Measurements from ENCODE around the gene MTRR.

The MTRR gene

DNA sequence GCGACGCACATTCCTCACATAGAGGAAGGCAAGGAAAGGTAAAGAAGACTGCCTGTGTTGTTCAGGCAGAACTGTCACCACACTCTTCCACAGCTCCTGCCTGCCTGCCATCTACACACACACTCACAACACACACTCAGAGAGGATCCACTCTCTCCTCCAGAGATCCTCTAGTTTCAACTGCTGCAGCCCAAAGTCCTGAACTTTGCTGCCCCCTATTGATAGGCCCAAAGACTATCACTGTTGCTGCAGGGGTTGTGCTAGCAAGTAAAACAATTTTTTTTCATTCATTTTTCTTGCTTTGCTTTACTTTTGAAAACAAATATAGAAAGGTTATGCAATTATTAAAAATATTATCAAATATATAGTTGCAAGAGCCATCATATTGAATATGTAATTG, 12.1 kb upstream of the MTRR start:
- in situ Hi-C loops (cut with MboI; ENCODE audit: low sequenced_read_pairs): no loop called here

DNA sequence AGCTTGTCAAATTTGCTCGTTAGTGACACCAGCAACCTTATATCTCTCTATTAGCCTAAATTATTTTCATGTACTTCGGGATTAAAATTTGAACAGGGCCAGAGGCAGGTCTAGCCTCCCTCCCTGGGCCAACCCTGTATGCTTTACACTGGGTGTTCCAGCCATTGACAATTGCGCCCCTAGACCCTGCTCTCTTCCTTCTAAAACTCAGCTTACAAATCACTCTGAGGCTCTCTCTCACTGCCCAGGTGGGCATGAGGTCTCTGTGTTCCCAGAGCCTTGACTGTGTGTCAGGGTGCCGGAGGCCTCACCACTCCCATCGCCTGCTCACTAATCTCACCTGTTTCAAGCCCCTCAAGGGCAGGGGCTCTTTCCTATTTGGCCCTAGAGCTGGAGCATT, 11.6 kb upstream of the MTRR start:
- in situ Hi-C loops (cut with MboI; ENCODE audit: low sequenced_read_pairs): no loop called here

DNA sequence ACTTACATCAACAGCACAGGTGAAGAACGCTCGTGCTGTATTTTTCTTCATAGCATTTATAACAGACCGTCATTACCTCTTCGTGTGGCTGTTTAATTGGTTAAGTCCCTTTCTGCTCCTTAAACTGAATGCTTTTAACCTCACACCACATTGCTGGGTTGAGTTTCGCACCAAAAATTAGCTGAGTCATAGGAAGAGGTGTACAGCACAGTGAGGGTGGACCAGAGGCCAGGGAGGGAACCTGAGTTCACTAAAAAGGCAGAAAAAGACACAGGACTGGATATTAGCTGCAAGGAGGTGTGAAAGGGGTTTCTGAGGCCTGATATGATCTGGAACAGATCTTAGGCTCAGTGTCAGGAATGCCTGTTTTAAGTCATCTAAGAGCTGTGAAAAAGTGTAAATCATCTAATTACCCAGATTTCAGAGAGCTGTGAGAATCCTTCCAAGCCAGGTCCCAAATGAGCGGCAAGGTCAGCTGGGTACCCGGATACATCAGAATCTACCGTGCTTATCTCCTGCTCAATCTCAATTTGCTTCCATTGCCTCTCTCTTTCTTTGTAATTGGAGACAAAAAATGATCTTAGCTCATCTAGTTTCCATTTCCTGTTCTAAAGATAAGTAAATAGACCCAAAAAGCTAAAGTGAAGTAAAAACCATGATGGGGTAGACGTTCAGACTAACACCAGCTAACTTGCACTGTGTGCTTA, 10.9 kb upstream of the MTRR start:
- in situ Hi-C loops (cut with MboI; ENCODE audit: low sequenced_read_pairs): no loop called here

DNA sequence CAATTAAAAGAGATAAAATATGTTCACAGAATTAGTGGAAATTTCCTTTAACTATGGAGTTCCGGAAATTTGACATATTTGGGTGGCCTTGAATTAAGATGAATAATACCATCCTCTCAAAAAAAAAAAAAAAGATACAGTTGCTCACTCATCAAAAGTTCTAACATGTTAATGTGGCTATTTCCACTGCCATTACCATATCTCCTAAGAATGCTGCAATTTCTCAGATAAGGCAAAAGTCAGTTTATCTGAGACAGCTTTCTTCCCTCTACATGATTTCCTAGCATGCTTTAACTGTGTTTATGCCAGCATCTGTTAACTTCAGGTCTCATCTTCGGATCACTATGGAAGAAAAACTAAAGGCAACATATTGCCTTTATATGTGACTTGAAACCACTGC, 2.8 kb upstream of the MTRR start:
- in situ Hi-C loops (cut with MboI; ENCODE audit: low sequenced_read_pairs): no loop called here

DNA sequence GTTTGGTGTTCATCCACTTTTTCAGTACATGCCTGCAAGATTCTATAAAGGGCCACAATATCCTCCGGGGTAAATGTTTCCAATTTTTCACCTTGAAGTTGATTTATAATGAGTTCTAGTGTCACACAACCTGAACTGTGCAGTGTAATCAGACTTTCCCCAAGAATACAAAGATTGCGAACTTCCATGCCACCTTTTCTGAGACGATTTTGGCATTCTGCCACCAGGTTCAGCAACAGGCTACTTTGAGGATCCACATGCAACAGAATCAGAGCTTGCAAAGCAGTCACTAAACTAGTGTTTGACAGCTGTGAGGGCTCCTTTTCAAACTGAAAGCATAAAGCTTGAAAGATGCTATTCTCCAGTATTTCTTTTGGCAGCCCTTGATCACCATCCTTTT, 1.7 kb upstream of the MTRR start:
- in situ Hi-C loops (cut with MboI; ENCODE audit: low sequenced_read_pairs): no loop called here

DNA sequence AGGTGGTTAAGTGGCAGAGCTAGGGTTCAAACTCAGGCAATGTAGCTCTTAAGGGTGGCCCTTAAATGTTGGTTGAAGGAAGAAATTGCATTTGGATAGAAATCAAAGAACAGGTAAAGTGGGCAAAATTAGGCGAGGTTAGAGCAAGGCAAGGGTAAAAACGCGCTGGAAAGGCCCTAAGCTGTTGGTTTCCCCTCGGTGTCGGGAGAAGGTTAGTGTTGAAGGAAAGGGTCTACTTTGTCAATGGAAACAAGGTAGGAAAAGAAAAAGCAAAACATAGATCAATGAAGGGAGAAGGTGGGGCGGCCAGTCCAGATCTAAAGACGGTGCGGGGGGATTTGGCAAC, 548 bp upstream of the MTRR start:
- in situ Hi-C loops (cut with MboI; ENCODE audit: low sequenced_read_pairs): no loop called here

DNA sequence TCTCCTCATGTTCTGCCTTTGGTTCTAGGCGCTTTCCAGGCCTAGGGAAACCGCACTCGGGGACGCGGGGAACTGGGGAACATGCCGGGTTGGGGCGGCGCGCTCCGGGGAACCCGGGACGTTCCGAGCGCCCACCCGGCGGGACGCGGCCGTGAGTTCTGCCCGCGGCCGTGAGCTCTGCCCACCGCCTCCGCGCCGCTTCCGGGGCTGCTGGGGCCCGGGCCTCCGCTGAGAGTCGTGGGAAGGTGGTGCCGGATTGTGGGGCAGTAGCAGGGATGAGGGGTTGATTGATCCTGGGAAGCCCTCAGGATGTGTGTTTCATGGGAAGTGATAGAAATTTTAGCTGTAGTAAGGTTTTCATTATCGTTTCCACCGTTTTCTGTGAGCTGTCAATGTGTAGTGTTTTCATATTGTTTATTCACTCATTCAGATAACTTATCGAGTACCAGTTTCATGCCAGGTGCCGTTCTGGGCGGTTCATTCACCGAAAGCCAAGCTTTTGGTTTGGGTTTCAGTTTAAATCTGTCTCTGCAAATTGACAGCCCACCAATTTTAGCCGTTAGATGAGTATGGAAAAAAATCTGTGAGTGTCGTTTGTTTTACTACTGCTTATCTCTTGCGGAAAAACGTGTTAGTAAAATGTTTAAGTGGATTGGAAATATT, 657 bp downstream of the MTRR start:
- in situ Hi-C loops (cut with MboI; ENCODE audit: low sequenced_read_pairs): no loop called here

DNA sequence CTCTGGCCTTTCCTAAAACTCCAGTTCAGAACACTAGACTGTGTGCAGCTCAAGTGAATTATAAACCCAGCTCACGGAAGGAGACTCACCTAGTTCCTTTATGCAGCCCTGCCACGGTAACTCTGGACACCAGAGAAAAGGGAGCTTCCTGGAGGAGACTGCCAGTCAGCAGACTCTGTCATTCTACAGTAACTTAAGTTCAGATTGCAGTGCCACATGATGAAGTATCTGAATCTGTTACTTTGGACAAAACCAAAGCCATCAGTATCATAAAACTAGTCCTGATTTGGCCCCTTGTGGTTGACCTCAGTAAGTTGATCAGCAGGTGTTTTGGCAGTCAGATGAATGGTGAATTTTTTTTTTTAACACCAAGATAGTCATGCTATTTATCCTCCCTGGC, 2.7 kb downstream of the MTRR start:
- in situ Hi-C loops (cut with MboI; ENCODE audit: low sequenced_read_pairs): no loop called here

DNA sequence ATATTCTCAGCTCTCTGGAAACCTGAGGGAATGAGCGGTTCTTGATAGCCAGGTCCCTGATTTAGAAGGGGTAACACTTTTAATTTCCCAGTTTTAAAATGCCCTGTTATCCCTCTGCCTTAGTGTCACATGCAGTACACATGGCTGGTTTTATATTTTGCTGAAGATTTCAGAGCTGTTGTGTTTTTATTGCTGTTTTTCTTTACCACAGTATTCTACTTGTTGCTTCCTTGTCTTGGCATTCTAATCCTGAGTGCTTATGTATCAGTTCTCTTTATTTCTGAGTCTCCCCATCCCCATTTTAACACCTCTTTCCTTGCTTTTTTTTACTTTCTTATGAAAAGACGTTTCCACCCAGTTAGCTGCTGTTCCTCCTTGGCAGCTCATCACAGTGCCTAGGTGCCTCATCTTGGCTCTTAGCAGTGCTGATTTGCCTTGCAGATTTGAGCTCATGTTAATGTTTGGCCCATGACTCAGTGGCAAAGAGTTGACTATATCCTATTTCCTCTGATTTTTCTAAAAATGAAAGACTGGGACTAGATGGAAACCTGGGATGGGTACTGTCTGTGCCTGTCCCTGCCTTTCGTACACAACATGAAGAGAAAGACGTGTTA, 3.7 kb downstream of the MTRR start:
- in situ Hi-C loops (cut with MboI; ENCODE audit: low sequenced_read_pairs): no loop called here

DNA sequence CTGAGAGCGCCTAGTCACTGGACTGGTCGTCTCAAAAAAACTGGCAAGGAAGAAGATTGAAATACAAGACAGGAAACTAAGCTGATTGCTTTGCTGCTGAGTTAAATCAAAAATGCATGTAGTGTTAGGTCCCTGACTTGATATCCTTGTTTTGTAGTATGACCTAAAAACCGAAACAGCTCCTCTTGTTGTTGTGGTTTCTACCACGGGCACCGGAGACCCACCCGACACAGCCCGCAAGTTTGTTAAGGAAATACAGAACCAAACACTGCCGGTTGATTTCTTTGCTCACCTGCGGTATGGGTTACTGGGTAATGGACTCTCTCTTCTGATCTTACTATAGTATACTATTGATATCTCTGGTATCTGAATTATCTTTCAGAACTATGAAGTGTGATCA, 4.3 kb downstream of the MTRR start:
- in situ Hi-C loops (cut with MboI; ENCODE audit: low sequenced_read_pairs): no loop called here

DNA sequence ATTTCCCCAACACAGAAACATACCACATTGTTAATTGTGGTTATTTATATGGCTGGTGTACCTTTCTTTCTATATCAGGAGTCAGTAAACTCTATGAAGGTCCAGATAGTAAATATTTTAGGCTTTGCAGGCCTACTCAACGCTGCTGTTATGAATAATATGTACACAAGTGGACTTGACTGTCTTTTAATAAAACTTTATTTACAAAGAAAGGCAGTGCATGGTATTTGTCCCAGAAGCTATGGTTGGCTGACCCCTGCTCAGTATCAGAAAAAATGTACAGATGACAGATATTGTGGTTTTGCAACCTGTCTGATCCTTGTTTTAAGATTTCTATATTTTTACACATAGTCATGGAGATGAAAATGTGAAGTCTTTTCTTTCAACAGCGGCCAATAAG, 5.7 kb downstream of the MTRR start:
- in situ Hi-C loops (cut with MboI; ENCODE audit: low sequenced_read_pairs): no loop called here

DNA sequence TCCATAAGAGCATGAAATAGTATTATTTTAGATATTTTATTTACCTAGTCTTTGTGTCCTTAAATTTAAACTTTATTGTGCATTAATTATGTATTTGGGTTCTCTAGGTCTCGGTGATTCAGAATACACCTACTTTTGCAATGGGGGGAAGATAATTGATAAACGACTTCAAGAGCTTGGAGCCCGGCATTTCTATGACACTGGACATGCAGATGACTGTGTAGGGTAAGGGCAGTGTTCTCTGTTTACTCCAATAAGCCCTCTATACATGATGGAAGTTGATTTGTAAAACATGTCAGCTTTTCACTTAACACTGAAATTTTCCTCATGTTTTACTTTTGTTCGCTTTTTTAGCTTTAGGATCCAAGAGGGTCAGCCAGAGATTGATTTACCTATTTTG, 6.2 kb downstream of the MTRR start:
- in situ Hi-C loops (cut with MboI; ENCODE audit: low sequenced_read_pairs): no loop called here

DNA sequence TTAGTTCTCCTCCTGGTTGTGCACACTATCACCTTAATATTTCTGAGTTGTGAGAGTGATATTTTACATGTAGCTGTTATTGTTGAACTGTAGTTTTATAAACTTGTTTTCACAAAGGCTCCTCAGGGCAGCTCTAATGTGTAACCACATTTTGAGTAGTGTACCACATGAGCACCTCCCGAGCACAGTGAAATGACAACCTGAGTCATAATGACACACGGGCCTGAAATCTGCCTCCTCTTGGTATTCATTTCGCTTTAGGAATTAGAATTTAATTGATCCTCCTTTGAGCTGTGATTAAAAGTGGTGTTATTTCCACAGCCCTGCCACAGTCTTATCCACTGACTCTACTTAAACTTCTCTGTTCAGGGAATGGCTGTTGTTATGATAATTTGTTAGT, 7.9 kb downstream of the MTRR start:
- in situ Hi-C loops (cut with MboI; ENCODE audit: low sequenced_read_pairs): no loop called here

DNA sequence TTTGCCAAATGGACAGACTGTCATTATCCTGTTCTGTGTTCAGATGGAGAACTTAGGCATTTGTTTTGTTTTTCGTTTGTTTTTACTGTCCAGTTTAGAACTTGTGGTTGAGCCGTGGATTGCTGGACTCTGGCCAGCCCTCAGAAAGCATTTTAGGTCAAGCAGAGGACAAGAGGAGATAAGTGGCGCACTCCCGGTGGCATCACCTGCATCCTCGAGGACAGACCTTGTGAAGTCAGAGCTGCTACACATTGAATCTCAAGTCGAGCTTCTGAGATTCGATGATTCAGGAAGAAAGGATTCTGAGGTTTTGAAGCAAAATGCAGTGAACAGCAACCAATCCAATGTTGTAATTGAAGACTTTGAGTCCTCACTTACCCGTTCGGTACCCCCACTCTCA, 8.9 kb downstream of the MTRR start:
- in situ Hi-C loops (cut with MboI; ENCODE audit: low sequenced_read_pairs): no loop called here

DNA sequence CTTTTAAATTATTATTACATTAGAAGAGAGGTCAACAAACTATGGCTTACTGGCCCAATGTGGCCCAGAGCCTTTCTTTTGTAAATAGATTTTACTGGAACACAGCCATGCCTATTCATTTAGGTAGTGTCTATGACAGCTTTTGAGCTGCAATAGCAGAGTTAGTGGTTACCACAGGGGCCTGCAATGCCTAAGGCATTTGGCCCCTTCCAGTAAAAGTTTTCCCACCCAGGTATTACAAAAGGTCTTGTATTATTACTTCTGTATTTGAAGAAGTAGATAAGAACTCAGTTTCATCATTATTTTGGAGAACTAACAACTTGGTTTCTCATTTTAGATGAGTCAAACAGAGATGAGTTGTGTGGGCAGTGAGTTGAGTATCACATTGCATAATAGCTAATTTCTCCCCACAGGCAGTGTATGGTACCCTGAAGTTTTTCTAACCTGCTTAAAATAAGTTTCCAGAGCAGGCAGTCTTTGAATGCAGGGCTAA, 9.5 kb downstream of the MTRR start:
- in situ Hi-C loops (cut with MboI; ENCODE audit: low sequenced_read_pairs): no loop called here

DNA sequence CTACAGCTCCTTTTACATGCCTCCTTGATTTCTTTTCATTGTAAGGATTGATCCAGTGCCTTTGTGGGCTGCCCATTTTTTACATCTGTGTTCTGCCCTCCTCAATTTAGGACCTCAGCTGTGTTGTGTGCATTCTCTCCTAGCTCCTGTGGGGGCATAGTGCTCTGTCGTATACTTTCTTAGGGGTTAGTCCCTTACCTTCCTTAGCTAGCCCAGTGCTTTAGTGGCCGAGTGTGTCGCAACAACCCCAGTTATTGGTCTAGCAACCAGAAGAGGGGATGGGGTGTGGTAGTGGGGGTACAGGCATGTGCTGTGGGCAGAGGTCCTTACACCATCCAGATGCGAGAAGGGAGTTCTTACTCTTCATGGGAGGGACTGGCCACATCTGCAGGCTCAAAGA, 12.1 kb downstream of the MTRR start:
- in situ Hi-C loops (cut with MboI; ENCODE audit: low sequenced_read_pairs): no loop called here

DNA sequence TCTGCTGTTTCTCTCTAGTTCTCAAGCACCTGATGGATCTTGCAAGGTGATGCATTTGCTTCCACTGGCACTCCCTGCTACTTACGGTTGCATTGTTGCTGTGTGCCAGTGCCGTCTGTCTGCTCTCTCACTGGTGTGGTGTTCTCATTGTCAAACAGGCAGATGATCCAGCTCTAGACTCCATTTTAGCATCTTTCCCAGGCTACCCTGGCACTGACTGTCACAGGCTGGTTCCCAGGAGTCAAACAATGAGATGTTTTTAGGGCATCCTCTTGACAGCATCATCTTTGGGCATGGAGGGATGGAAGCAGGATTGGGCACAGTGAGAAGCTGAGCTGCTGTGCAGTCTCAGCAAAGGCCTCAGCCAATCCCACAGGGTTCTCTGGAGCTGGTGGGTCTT, 12.9 kb downstream of the MTRR start:
- in situ Hi-C loops (cut with MboI; ENCODE audit: low sequenced_read_pairs): no loop called here

DNA sequence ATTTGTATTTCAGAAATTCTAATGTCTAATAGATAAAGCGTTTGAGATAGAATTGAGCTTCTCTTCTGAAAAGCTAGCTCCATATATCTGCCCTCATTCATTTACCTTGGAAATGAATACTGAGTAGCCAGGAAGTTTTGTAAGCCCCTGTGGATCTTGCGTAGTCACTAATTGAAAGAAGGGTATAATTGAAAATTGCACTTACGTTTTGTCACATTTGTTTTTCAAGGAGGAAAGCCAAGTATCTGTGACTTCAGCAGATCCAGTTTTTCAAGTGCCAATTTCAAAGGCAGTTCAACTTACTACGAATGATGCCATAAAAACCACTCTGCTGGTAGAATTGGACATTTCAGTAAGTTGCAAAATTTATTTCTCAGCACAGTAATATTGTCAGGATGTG, 14.0 kb downstream of the MTRR start:
- in situ Hi-C loops (cut with MboI; ENCODE audit: low sequenced_read_pairs): no loop called here

DNA sequence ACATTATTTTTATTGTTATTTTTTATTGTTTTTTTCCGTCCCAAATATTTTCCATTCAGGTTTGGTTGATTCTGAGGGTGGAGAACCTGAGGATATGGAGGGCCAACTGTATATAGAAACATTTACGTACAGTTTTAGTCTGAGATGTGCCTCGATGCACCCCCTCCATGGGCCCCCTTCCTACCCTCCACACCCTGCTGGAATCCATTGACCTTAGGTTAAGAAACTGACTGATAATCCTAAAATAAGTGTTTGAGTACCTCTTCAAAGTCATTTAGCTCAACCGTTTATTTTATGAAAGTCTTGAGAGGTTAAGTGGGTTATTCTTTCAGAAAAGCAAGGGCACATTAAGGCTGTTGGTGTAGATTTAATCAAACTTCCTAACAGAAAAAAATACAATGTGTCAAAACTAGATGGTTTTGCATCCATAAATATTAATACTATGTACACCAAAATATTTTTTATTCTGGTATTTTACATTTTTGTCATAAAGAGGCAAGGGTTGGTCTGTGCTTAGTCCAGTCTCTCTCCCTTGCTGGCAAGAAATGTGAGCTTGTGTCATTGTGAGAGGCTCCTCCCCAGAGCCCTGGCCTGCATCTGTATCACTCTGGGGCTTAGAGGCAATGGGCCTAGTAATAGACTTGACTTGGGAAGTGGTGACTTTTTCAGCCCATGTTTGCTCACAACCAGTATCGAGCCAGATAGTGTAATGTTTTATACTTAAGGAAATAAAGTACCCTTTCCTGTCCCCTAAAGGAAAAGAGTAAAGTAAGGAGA, 15.7 kb downstream of the MTRR start:
- in situ Hi-C loops (cut with MboI; ENCODE audit: low sequenced_read_pairs): no loop called here

DNA sequence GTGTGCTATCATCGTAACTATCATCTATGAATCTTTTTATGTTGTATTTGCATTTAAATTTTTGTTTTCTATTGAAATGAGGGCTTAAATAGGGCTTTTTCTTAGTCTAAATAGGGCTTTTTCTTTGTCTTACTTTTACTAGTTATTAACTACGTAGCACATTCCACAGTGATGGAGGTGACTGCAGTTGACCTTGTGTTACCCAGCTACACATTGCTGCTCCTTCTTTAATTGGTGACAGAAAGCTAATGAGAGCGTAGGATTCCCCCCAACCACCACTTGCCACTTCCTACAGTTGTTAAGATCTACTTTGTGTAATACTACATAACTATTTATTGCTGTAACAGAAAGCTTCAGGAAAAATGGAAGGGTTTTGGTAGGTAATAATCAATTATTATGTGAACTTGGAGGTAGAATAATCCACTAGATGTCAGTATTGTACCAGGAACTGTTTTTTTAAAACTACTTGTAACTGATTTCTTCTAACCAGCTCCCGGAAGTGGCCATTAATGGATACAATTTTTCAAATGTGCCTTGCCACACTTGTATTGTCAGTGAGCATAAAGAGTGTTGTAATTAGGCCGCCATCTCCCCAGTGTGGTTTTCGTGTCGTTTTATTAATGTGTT, 18.0 kb downstream of the MTRR start:
- in situ Hi-C loops (cut with MboI; ENCODE audit: low sequenced_read_pairs): no loop called here

DNA sequence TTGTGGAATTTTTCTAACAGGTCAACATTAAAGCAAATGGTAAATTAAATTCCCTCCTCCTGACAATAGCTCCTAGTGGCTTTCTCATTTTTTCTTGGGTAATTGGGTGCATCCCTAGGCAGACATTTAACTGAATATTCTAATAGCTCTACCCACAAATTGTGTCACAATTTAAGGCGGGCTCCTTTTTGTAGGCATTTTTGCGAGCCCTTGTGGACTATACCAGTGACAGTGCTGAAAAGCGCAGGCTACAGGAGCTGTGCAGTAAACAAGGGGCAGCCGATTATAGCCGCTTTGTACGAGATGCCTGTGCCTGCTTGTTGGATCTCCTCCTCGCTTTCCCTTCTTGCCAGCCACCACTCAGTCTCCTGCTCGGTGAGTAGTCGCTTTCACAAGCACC, 20.0 kb downstream of the MTRR start:
- in situ Hi-C loops (cut with MboI; ENCODE audit: low sequenced_read_pairs): no loop called here

Data from hTERT RPE-1 (cell line).